PC-9 (cell line): ENCODE measurements around the gene AQP1. TPM values are rescaled to one million over a fixed set of nuclear protein-coding genes. Genes with fewer than 3 reads are reported as not detected.
A peak's percentile ranks its signal among the peaks of the same experiment; 100 is the strongest.

Source experiments
- Bru-seq: library from RNA; stranded (reverse); fragments of 400-500 nt; gene quantifications from one replicate; lab custom pipeline; 2021; lab: Mats Ljungman, UMichigan
- BruChase-seq, 2 experiments: library from RNA; stranded (reverse); fragments of 400-500 nt; gene quantifications; one replicate each; lab custom pipeline; 2021; lab: Mats Ljungman, UMichigan
- BruUV-seq: library from RNA; stranded (reverse); fragments of 400-500 nt; replicated peaks from 2 replicates; lab custom pipeline; 2021; lab: Mats Ljungman, UMichigan
- CTCF ChIA-PET: fragments of 300-600 bp; sonication (Branson Sonifier 250); formaldehyde crosslinking; loops from one replicate; lab custom pipeline; 2022; ENCODE audit warnings: antibody characterized with exemption; lab: Charles Lee
- POLR2A ChIA-PET: fragments of 300-600 bp; sonication (Branson Sonifier 250); formaldehyde crosslinking; loops from one replicate; lab custom pipeline; 2022; ENCODE audit warnings: antibody characterized with exemption; ENCODE audit not compliant: unreplicated experiment; lab: Charles Lee
- DNase-seq, 2 experiments: peaks; one replicate each; pipeline versions ENCODE4 v3.0.0 to v3.0.0-alpha.2; 2015 to 2022; ENCODE audit warnings: mixed read lengths in 1 of 2
- H2AFZ ChIP-seq: fragments of 200-600 bp; sonication (generic); 2 replicates; pipeline ENCODE4 v1.8.1; 2017; ENCODE audit warnings: antibody characterized with exemption
- H3F3A ChIP-seq: fragments of 200-600 bp; sonication (generic); 2 replicates; pipeline ENCODE4 v1.8.1; 2017; ENCODE audit warnings: antibody characterized with exemption, mild to moderate bottlenecking, low read depth; ENCODE audit not compliant: insufficient read depth
- H3K27ac ChIP-seq: fragments of 200-600 bp; sonication (generic); 2 replicates; pipeline ENCODE4 v1.6.1; 2016; ENCODE audit warnings: mixed run types
- H3K27me3 ChIP-seq: fragments of 200-600 bp; sonication (generic); 2 replicates; pipeline ENCODE4 v1.6.1; 2016; ENCODE audit warnings: low read depth, mixed run types; ENCODE audit not compliant: insufficient read depth
- H3K36me3 ChIP-seq: fragments of 200-600 bp; sonication (generic); 2 replicates; pipeline ENCODE4 v1.6.1; 2016; ENCODE audit warnings: low read depth, mixed run types
- H3K4me1 ChIP-seq: fragments of 200-600 bp; sonication (generic); replicated peaks from 2 replicates; pipeline ENCODE4 v1.6.1; 2016; ENCODE audit warnings: mixed run types; ENCODE audit not compliant: insufficient read depth
- H3K4me2 ChIP-seq: fragments of 200-600 bp; sonication (generic); 2 replicates; pipeline ENCODE4 v1.6.1; 2017; ENCODE audit warnings: mixed run types
- H3K4me3 ChIP-seq: fragments of 200-600 bp; sonication (generic); 2 replicates; pipeline ENCODE4 v1.6.1; 2016; ENCODE audit warnings: mixed run types
- H3K79me2 ChIP-seq: fragments of 200-600 bp; sonication (generic); 2 replicates; pipeline ENCODE4 v1.6.1; 2017; ENCODE audit warnings: low read depth, mixed run types
- H3K9me2 ChIP-seq: fragments of 200-600 bp; sonication (generic); 2 replicates; pipeline ENCODE4 v1.8.1; 2017; ENCODE audit warnings: mild to moderate bottlenecking; ENCODE audit not compliant: insufficient read depth
- H3K9me3 ChIP-seq: fragments of 200-600 bp; sonication (generic); 2 replicates; pipeline ENCODE4 v1.8.1; 2016; ENCODE audit warnings: low read depth; ENCODE audit not compliant: insufficient read depth
- H4K20me1 ChIP-seq: fragments of 200-600 bp; sonication (generic); 2 replicates; pipeline ENCODE4 v1.8.1; 2017; ENCODE audit not compliant: insufficient read depth
- CTCF ChIP-seq: fragments of 200-600 bp; sonication (generic); conservative IDR thresholded peaks from 2 replicates; pipeline ENCODE4 v1.6.1; 2017; ENCODE audit warnings: mixed run types, antibody characterized with exemption, mild to moderate bottlenecking, moderate library complexity
- EZH2 ChIP-seq: fragments of 200-600 bp; sonication (generic); IDR thresholded peaks from 2 replicates; pipeline ENCODE4 v1.8.0; 2017; ENCODE audit warnings: antibody characterized with exemption, low read depth
- intact Hi-C: fragments of 100-400 bp; cut with micrococcal nuclease; formaldehyde crosslinking; loops from one replicate; pipeline ENCODE4 v1.10.0; 2022; ENCODE audit not compliant: unreplicated experiment
- long read RNA-seq: library from polyadenylated mRNA; stranded (forward); transcript quantifications from one replicate; pipeline ENCODE4 v2.0.0, GENCODE V29; 2022
- total RNA-seq: library from RNA; stranded (reverse); gene quantifications from 2 replicates; pipeline ENCODE4 v1.2.3, GENCODE V29; 2021

The AQP1 gene
- total RNA-seq: 4.0 and 4.8 TPM in 2 replicates
- Bru-seq, nascent RNA: percentile 40 among the genes with signal in this experiment
- percentile 50 among the genes with signal in this experiment for BruChase-seq, experiment 1, labeled RNA remaining after a 2-hour chase
- percentile 80 among the genes with signal in this experiment for BruChase-seq, experiment 2, labeled RNA remaining after a 6-hour chase
- long read RNA-seq: 0 reads

GRCh38 chr7:30911561-30911969 lies at the start of gene AQP1:
TSS of gene AQP1 (plus strand) at chr7:30911853. CDS start at chr7:30911910, 57 bp downstream.
- intact Hi-C loops: loop anchor here (5.0 kb wide), 1 partner anchor 64 kb away; no protein-coding TSS in a partner anchor
- Histone ChIP-seq H3K36me3 (no peaks in the 10 kb centered on the region), H3K4me1 (peaks cover 34% of the 10 kb centered on the region), H4K20me1 (no peaks in the 10 kb centered on the region), H3K79me2 (no peaks in the 10 kb centered on the region), H3K9me3 (no peaks in the 10 kb centered on the region), H3F3A (peaks cover 21% of the 10 kb centered on the region; the same call in 1 of the 2 replicates), H2AFZ (no peak within 1 kb of the TSS), H3K4me3 (no peak within 1 kb of the TSS), H3K27me3 (no peaks in the 10 kb centered on the region), H3K4me2 (no peak within 1 kb of the TSS), H3K27ac (no peak within 1 kb of the TSS), H3K9me2 (no peaks in the 10 kb centered on the region)
- DNase-seq: no peak
- POLR2A ChIA-PET: no interaction called here
- no TSS peak for BruUV-seq
- CTCF ChIA-PET: no interaction called here
- TF ChIP-seq CTCF (no peak), EZH2 (no peak)

GRCh38 chr7:30862995-30863705 lies 48.5 kb upstream of the AQP1 start:
- H3F3A ChIP-seq: peaks cover 7% of the 10 kb centered on the region; the same call in 1 of the 2 replicates
- H2AFZ ChIP-seq: no peak overlapping the region
- no peaks in the 10 kb centered on the region for H3K27me3 ChIP-seq
- H3K4me1 ChIP-seq: peaks cover 26% of the 10 kb centered on the region
- POLR2A ChIA-PET: no interaction called here
- no peak overlapping the region for H3K4me2 ChIP-seq
- no peak for DNase-seq
- no peaks in the 10 kb centered on the region for H4K20me1 ChIP-seq
- H3K9me2 ChIP-seq: no peaks in the 10 kb centered on the region
- no peaks in the 10 kb centered on the region for H3K79me2 ChIP-seq
- no peaks in the 10 kb centered on the region for H3K9me3 ChIP-seq
- H3K4me3 ChIP-seq: no peak overlapping the region
- CTCF ChIA-PET: no interaction called here
- H3K27ac ChIP-seq: no peak overlapping the region
- H3K36me3 ChIP-seq: no peaks in the 10 kb centered on the region
- intact Hi-C loops: no loop called here
- no peak for TF ChIP-seq CTCF
- no peak for TF ChIP-seq EZH2
- no TSS peak for BruUV-seq

GRCh38 chr7:30863706-30864035 lies 48.0 kb upstream of the AQP1 start:
- ChIA-PET POLR2A (no interaction called here), CTCF (no interaction called here)
- H3K36me3 ChIP-seq: no peaks in the 10 kb centered on the region
- no peak overlapping the region for H2AFZ ChIP-seq
- TF ChIP-seq EZH2 (no peak), CTCF (no peak)
- no TSS peak for BruUV-seq
- H3K4me2 ChIP-seq: no peak overlapping the region
- no peaks in the 10 kb centered on the region for H3K27me3 ChIP-seq
- H3K4me1 ChIP-seq: peaks cover 25% of the 10 kb centered on the region
- DNase-seq: no peak
- no peak overlapping the region for H3K4me3 ChIP-seq
- no peaks in the 10 kb centered on the region for H3K9me3 ChIP-seq
- H3K79me2 ChIP-seq: no peaks in the 10 kb centered on the region
- no peaks in the 10 kb centered on the region for H3K9me2 ChIP-seq
- H4K20me1 ChIP-seq: no peaks in the 10 kb centered on the region
- intact Hi-C loops: no loop called here
- peaks cover 7% of the 10 kb centered on the region; the same call in 1 of the 2 replicates for H3F3A ChIP-seq
- H3K27ac ChIP-seq: no peak overlapping the region
